Measurements from ENCODE around the gene LIPC.

GRCh38 chr15:58415636-58416035 lies 16.2 kb upstream of the LIPC start:
- TF ChIP-seq POLR2A (IDR thresholded peaks at IDR 0.05; ENCODE audit: low read depth, low read length), result no peak
- TF ChIP-seq JUN (IDR thresholded peaks at IDR 0.05; ENCODE audit: borderline replicate concordance, insufficient read depth, insufficient read length, low read depth), result no peak
- TF ChIP-seq CTCF (IDR thresholded peaks at IDR 0.05; ENCODE audit: extremely low read depth in 1 of 2, insufficient read depth in 1 of 2, low read depth in 1 of 2, low read length in 2 of 2), result no peak
- no peak for TF ChIP-seq FOS (IDR thresholded peaks at IDR 0.05; ENCODE audit: borderline replicate concordance, insufficient read depth, low read length)
- no peak for TF ChIP-seq EZH2 (IDR thresholded peaks at IDR 0.05; ENCODE audit: borderline replicate concordance, low read depth, low read length, severe bottlenecking)
- TF ChIP-seq POLR2AphosphoS5 (IDR thresholded peaks at IDR 0.05; ENCODE audit: insufficient read depth, low read depth, low read length), result no peak
- TF ChIP-seq MAX (IDR thresholded peaks at IDR 0.05; ENCODE audit: insufficient read depth, insufficient read length), result no peak
- no peak for TF ChIP-seq MYC (IDR thresholded peaks at IDR 0.05; ENCODE audit: low read depth, low read length)

All from endothelial cell of umbilical vein (primary cell).